ENCODE data around the gene NUPR1.

- TF ChIP-seq ZNF384 (IDR thresholded peaks at IDR 0.05) (no peak), FOXM1 (IDR thresholded peaks at IDR 0.05; ENCODE audit: borderline replicate concordance) (no peak), BHLHE40 (IDR thresholded peaks at IDR 0.05; ENCODE audit: borderline replicate concordance) (no peak), ELF4 (IDR thresholded peaks at IDR 0.05) (no peak), SUZ12 (IDR thresholded peaks at IDR 0.05) (no peak), SP1 (IDR thresholded peaks at IDR 0.05) (no peak), FOXA1 (IDR thresholded peaks at IDR 0.05) (no peak), CTBP1 (IDR thresholded peaks at IDR 0.05; ENCODE audit: borderline replicate concordance) (no peak), FOXK2 (IDR thresholded peaks at IDR 0.05) (no peak)
These were observed 19.7 kb upstream of the NUPR1 start for GRCh38 chr16:28558456-28558855.
